SK-N-SH (cell line): ENCODE results near the gene KLHL14. TPM values are rescaled to one million over a fixed set of nuclear protein-coding genes. Genes with fewer than 3 reads are reported as not detected.

Source experiments
- CTCF ChIA-PET: fragments of 300-600, 350-600 bp; formaldehyde crosslinking; extraction: SDS; loops from one replicate; lab custom pipeline; 2021; lab: Yijun Ruan, JAX
- POLR2A ChIA-PET: fragments of 350-600 bp; sonication (Branson Sonifier 250); formaldehyde crosslinking; extraction: SDS; loops from one replicate; lab custom pipeline; 2020; ENCODE audit warnings: antibody characterized with exemption, inconsistent platforms; lab: Yijun Ruan, JAX
- DNase-seq: peaks from one replicate; pipeline ENCODE4 v3.0.0; 2012
- H2AFZ ChIP-seq: fragments of 200-600 bp; sonication (generic); 2 replicates; pipeline ENCODE4 v1.8.1; 2016; ENCODE audit warnings: antibody characterized with exemption, mild to moderate bottlenecking, low read depth
- H3F3A ChIP-seq: fragments of 200-600 bp; sonication (generic); replicated peaks from 2 replicates; pipeline ENCODE3; 2016; ENCODE audit warnings: antibody characterized with exemption, mild to moderate bottlenecking; ENCODE audit not compliant: insufficient read depth
- H3K27ac ChIP-seq, 2 experiments: fragments of 200-500 bp in 1 of 2; fragments of 200-600 bp in 1 of 2; sonication (Bioruptor generic) in 1 of 2; sonication (generic), shearing (Covaris generic) in 1 of 2; 2 replicates each; pipeline versions ENCODE4 v1.5.1 to v1.6.1; 2014 to 2016; ENCODE audit warnings: low read depth in 2 of 2, inconsistent platforms in 1 of 2, low read length in 1 of 2, mild to moderate bottlenecking in 1 of 2, mixed read lengths in 1 of 2
- H3K27me3 ChIP-seq: fragments of 200-600 bp; sonication (generic), shearing (Covaris generic); 2 replicates; pipeline ENCODE4 v1.6.1; 2016; ENCODE audit warnings: mixed run types; ENCODE audit not compliant: insufficient read depth
- H3K36me3 ChIP-seq, 2 experiments: fragments of 200-500 bp in 1 of 2; fragments of 200-600 bp in 1 of 2; sonication (Bioruptor generic) in 1 of 2; sonication (generic) in 1 of 2; replicated peaks in 1 of 2; 2 replicates each; pipeline versions ENCODE3 to v1.5.1; 2014 to 2016; ENCODE audit warnings: low read length in 1 of 2, mild to moderate bottlenecking in 1 of 2; ENCODE audit not compliant: insufficient read depth in 2 of 2, control insufficient read depth in 1 of 2
- H3K4me1 ChIP-seq, 2 experiments: fragments of 200-500 bp in 1 of 2; fragments of 200-600 bp in 1 of 2; sonication (Bioruptor generic) in 1 of 2; sonication (generic), shearing (Covaris generic) in 1 of 2; 2 replicates each; pipeline versions ENCODE4 v1.5.1 to v1.6.1; 2014 to 2016; ENCODE audit warnings: low read depth in 1 of 2, low read length in 1 of 2, mixed run types in 1 of 2; ENCODE audit not compliant: insufficient read depth in 2 of 2, control insufficient read depth in 1 of 2
- H3K4me2 ChIP-seq: fragments of 200-600 bp; sonication (generic), shearing (Covaris generic); 2 replicates; pipeline ENCODE4 v1.6.1; 2017; ENCODE audit warnings: mixed run types
- H3K4me3 ChIP-seq, 2 experiments: fragments of 200-500 bp in 1 of 2; fragments of 200-600 bp in 1 of 2; sonication (Bioruptor generic) in 1 of 2; sonication (generic), shearing (Covaris generic) in 1 of 2; 2 replicates each; pipeline versions ENCODE4 v1.5.1 to v1.8.1; 2014 to 2016; ENCODE audit warnings: low read depth in 2 of 2, inconsistent platforms in 1 of 2, low read length in 1 of 2, mild to moderate bottlenecking in 1 of 2, mixed read lengths in 1 of 2, moderate library complexity in 1 of 2
- H3K79me2 ChIP-seq: fragments of 200-600 bp; sonication (generic); 2 replicates; pipeline ENCODE4 v1.8.1; 2017; ENCODE audit warnings: mild to moderate bottlenecking; ENCODE audit not compliant: insufficient read depth
- H3K9ac ChIP-seq: fragments of 200-600 bp; sonication (generic); 2 replicates; pipeline ENCODE4 v1.6.1; 2017; ENCODE audit warnings: mixed run types
- H3K9me2 ChIP-seq: fragments of 200-600 bp; sonication (generic); 2 replicates; pipeline ENCODE4 v1.6.1; 2017; ENCODE audit warnings: mixed run types
- H3K9me3 ChIP-seq: fragments of 200-600 bp; sonication (generic); 2 replicates; pipeline ENCODE4 v1.6.1; 2017; ENCODE audit warnings: mixed run types, mild to moderate bottlenecking, moderate library complexity
- H4K20me1 ChIP-seq: fragments of 200-600 bp; sonication (generic); 2 replicates; pipeline ENCODE4 v1.6.1; 2017; ENCODE audit warnings: mild to moderate bottlenecking, mixed run types; ENCODE audit not compliant: insufficient read depth
- EP300 ChIP-seq, 2 experiments: IDR thresholded peaks; 2 replicates each; pipeline versions ENCODE4 v1.4.0 to v1.6.1; 2012; ENCODE audit warnings: borderline replicate concordance in 1 of 2, low read depth in 1 of 2, low read length in 1 of 2
- FOSL2 ChIP-seq: IDR thresholded peaks from 2 replicates; pipeline ENCODE4 v1.4.0; 2012; ENCODE audit warnings: low read depth, mild to moderate bottlenecking, moderate library complexity, borderline replicate concordance
- FOXJ3 ChIP-seq: sonication (generic); formaldehyde crosslinking; IDR thresholded peaks from 2 replicates; pipeline ENCODE4 v1.5.1; 2020; ENCODE audit warnings: mild to moderate bottlenecking, missing genetic modification reagents
- GABPA ChIP-seq: IDR thresholded peaks from 2 replicates; pipeline ENCODE4 v1.4.0; 2012; ENCODE audit warnings: low read depth, mild to moderate bottlenecking
- JUND ChIP-seq: IDR thresholded peaks from 2 replicates; pipeline ENCODE4 v1.4.0; 2012
- NRF1 ChIP-seq: IDR thresholded peaks from 2 replicates; pipeline ENCODE4 v1.6.1; 2012; ENCODE audit warnings: low read depth, mild to moderate bottlenecking, low read length
- RAD21 ChIP-seq: IDR thresholded peaks from 2 replicates; pipeline ENCODE4 v1.6.1; 2012; ENCODE audit warnings: mild to moderate bottlenecking, low read length
- RCOR1 ChIP-seq: fragments of 150-350 bp; IDR thresholded peaks from 2 replicates; pipeline ENCODE4 v1.6.1; 2017; ENCODE audit warnings: antibody characterized with exemption, low read length
- RXRA ChIP-seq: IDR thresholded peaks from 2 replicates; pipeline ENCODE4 v1.4.0; 2012; ENCODE audit warnings: low read depth, mild to moderate bottlenecking, borderline replicate concordance
- TAF1 ChIP-seq: IDR thresholded peaks from 2 replicates; pipeline ENCODE4 v1.6.1; 2012; ENCODE audit warnings: low read depth, mild to moderate bottlenecking, low read length, moderate library complexity, borderline replicate concordance
- TCF12 ChIP-seq: IDR thresholded peaks from 2 replicates; pipeline ENCODE4 v1.4.0; 2012
- TEAD4 ChIP-seq: IDR thresholded peaks from 2 replicates; pipeline ENCODE4 v1.4.0; 2012; ENCODE audit warnings: mild to moderate bottlenecking, borderline replicate concordance; ENCODE audit not compliant: insufficient read depth
- WGBS: methylation state at CpG from one replicate; pipeline ENCODE4 v1.1.6; 2017; ENCODE audit warnings: low lambda C conversion rate; 5-methylcytosine and 5-hydroxymethylcytosine counted together
- polyA plus RNA-seq, 3 experiments: library from polyadenylated mRNA; depleted of rRNA; stranded (reverse); fragments of >200 nt; gene quantifications; 2 replicates each; pipeline ENCODE4 v1.2.3, GENCODE V29; 2012
- TF ChIP-seq, protein P1 (sequence below): IDR thresholded peaks from 2 replicates; pipeline ENCODE4 v1.4.0; 2012; ENCODE audit warnings: low read depth, borderline replicate concordance
- TF ChIP-seq, protein P2 (sequence below): fragments of 150-350 bp; IDR thresholded peaks from 2 replicates; pipeline ENCODE4 v1.6.1; 2016; ENCODE audit warnings: mild to moderate bottlenecking, low read depth, low read length
- TF ChIP-seq, protein P3 (sequence below): IDR thresholded peaks from 2 replicates; pipeline ENCODE4; 2012
- TF ChIP-seq, protein P4 (sequence below): IDR thresholded peaks from 2 replicates; pipeline ENCODE4 v1.6.1; 2012; ENCODE audit warnings: mild to moderate bottlenecking, low read depth, low read length, moderate library complexity

The KLHL14 gene
- polyA plus RNA-seq, 1 of the 3 experiments (the other 2 are of a cell fraction): not detected

DNA sequence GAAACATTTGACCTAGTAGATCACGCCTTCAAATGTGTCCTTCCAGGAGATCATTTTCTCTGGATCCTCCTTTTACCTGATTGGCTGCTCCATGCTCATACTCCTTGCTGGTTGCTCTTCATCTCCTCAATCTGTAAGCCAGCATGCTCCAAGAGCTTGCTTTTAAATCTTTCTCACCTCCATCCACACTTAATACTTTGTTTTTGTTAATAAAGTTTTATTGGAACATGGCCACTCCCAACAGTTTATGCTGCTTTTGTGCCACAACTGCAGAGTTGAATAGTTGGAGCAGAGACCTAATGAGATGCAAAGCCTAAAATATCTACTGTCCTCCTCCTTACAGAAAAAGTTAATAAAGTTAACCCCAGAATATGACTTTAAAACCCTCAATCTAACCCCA lies 60.0 kb downstream of the KLHL14 start:
- Histone ChIP-seq H3K27ac (no peak overlapping the region), H3K4me3 (no peak overlapping the region), H3K4me1 (no peaks in the 10 kb centered on the region), H3K36me3 (no peaks in the 10 kb centered on the region), H3K27me3 (no peaks in the 10 kb centered on the region), H3K9me2 (no peaks in the 10 kb centered on the region), H4K20me1 (no peaks in the 10 kb centered on the region), H3K9me3 (no peaks in the 10 kb centered on the region), H3K4me2 (no peak overlapping the region), H2AFZ (no peak overlapping the region), H3K9ac (no peak overlapping the region), H3F3A (no peaks in the 10 kb centered on the region), H3K79me2 (no peaks in the 10 kb centered on the region)
- DNase-seq: no peak
- ChIA-PET CTCF (interaction anchor here (1.9 kb wide), 1 partner anchor 498 kb away, joined by 4 read pairs; no protein-coding TSS in a partner anchor), POLR2A (no interaction called here)
- WGBS: 10% methylated on average over 1 of the region's 1 CpG
- TF ChIP-seq RCOR1 (no peak), GABPA (no peak), TEAD4 (no peak), NRF1 (no peak), FOSL2 (no peak), FOXJ3 (CRISPR knock-in tag) (no peak), EP300 (IDR thresholded peaks at IDR 0.05; ENCODE audit: borderline replicate concordance in 1 of 2, low read depth in 1 of 2, low read length in 1 of 2) (no peak), TCF12 (no peak), RXRA (no peak), RAD21 (no peak), JUND (no peak), TAF1 (no peak)
- TF ChIP-seq, protein P1, sequence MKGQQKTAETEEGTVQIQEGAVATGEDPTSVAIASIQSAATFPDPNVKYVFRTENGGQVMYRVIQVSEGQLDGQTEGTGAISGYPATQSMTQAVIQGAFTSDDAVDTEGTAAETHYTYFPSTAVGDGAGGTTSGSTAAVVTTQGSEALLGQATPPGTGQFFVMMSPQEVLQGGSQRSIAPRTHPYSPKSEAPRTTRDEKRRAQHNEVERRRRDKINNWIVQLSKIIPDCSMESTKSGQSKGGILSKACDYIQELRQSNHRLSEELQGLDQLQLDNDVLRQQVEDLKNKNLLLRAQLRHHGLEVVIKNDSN: no peak
- TF ChIP-seq, protein P2, sequence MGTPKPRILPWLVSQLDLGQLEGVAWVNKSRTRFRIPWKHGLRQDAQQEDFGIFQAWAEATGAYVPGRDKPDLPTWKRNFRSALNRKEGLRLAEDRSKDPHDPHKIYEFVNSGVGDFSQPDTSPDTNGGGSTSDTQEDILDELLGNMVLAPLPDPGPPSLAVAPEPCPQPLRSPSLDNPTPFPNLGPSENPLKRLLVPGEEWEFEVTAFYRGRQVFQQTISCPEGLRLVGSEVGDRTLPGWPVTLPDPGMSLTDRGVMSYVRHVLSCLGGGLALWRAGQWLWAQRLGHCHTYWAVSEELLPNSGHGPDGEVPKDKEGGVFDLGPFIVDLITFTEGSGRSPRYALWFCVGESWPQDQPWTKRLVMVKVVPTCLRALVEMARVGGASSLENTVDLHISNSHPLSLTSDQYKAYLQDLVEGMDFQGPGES: no peak
- TF ChIP-seq, protein P3, sequence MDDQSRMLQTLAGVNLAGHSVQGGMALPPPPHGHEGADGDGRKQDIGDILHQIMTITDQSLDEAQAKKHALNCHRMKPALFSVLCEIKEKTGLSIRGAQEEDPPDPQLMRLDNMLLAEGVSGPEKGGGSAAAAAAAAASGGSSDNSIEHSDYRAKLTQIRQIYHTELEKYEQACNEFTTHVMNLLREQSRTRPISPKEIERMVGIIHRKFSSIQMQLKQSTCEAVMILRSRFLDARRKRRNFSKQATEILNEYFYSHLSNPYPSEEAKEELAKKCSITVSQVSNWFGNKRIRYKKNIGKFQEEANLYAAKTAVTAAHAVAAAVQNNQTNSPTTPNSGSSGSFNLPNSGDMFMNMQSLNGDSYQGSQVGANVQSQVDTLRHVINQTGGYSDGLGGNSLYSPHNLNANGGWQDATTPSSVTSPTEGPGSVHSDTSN: no peak
- TF ChIP-seq, protein P4, sequence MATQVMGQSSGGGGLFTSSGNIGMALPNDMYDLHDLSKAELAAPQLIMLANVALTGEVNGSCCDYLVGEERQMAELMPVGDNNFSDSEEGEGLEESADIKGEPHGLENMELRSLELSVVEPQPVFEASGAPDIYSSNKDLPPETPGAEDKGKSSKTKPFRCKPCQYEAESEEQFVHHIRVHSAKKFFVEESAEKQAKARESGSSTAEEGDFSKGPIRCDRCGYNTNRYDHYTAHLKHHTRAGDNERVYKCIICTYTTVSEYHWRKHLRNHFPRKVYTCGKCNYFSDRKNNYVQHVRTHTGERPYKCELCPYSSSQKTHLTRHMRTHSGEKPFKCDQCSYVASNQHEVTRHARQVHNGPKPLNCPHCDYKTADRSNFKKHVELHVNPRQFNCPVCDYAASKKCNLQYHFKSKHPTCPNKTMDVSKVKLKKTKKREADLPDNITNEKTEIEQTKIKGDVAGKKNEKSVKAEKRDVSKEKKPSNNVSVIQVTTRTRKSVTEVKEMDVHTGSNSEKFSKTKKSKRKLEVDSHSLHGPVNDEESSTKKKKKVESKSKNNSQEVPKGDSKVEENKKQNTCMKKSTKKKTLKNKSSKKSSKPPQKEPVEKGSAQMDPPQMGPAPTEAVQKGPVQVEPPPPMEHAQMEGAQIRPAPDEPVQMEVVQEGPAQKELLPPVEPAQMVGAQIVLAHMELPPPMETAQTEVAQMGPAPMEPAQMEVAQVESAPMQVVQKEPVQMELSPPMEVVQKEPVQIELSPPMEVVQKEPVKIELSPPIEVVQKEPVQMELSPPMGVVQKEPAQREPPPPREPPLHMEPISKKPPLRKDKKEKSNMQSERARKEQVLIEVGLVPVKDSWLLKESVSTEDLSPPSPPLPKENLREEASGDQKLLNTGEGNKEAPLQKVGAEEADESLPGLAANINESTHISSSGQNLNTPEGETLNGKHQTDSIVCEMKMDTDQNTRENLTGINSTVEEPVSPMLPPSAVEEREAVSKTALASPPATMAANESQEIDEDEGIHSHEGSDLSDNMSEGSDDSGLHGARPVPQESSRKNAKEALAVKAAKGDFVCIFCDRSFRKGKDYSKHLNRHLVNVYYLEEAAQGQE: no peak
